Heart right ventricle (tissue), 16 donors: ENCODE measurements around the gene ATPAF2. TPM values are rescaled to one million over a fixed set of nuclear protein-coding genes. Genes with fewer than 3 reads are reported as not detected.

Experiments used
- ATAC-seq, 8 donors: fragments of 200-7000 bp; cut with Tn5 transposase; one replicate each; pipeline ENCODE4 v1.9.1; 2020; ENCODE audit warnings: mild to moderate bottlenecking in 8 of 8, moderate library complexity in 8 of 8, moderate number of reproducible peaks in 1 of 8
- DNase-seq, 2 donors: peaks; one replicate each; pipeline ENCODE4 v3.0.0-alpha.2; 2020
- H3K27ac ChIP-seq, 10 donors: fragments of 200-600 bp; sonication (generic) in 2 of 10; one replicate each; pipeline versions ENCODE4 v1.5.0 to v1.8.0; 2020 to 2022; ENCODE audit warnings: mild to moderate bottlenecking in 3 of 10
- H3K27me3 ChIP-seq, 7 donors: fragments of 200-600 bp; one replicate each; pipeline ENCODE4 v1.8.0; 2021 to 2022; ENCODE audit warnings: mild to moderate bottlenecking in 2 of 7
- H3K36me3 ChIP-seq, 9 donors: fragments of 200-600 bp; sonication (generic) in 1 of 9; one replicate each; pipeline versions ENCODE4 v1.5.0 to v1.8.0; 2020 to 2022; ENCODE audit warnings: mild to moderate bottlenecking in 2 of 9
- H3K4me1 ChIP-seq, 9 donors: fragments of 200-600 bp; sonication (generic) in 1 of 9; one replicate each; pipeline versions ENCODE4 v1.5.0 to v1.8.0; 2020 to 2022; ENCODE audit warnings: mild to moderate bottlenecking in 4 of 9
- H3K4me3 ChIP-seq, 10 donors: fragments of 200-600 bp; sonication (generic) in 2 of 10; one replicate each; pipeline versions ENCODE4 v1.5.0 to v1.8.0; 2020 to 2022; ENCODE audit warnings: mild to moderate bottlenecking in 7 of 10, moderate library complexity in 2 of 10
- H3K9me3 ChIP-seq, 11 donors: fragments of 200-600 bp in 10 of 11; sonication (generic) in 2 of 11; one replicate each; pipeline versions ENCODE4 v1.5.0 to v1.8.0; 2013 to 2022; ENCODE audit warnings: mild to moderate bottlenecking in 2 of 11, control low read depth in 1 of 11, moderate library complexity in 1 of 11
- CTCF ChIP-seq, 9 donors: fragments of 200-600 bp; sonication (generic) in 2 of 9; IDR thresholded peaks; one replicate each; pipeline versions ENCODE4 v1.5.0 to v1.8.0; 2021 to 2022; ENCODE audit warnings: antibody characterized with exemption in 9 of 9, mild to moderate bottlenecking in 5 of 9, moderate library complexity in 1 of 9
- WGBS, 2 donors: extraction: QIAGEN DNeasy Blood & Tissue Kit; methylation state at CpG; one replicate each; pipeline ENCODE4 v1.1.7; 2013; ENCODE audit warnings: inconsistent platforms in 1 of 2; 5-methylcytosine and 5-hydroxymethylcytosine counted together
- intact Hi-C, 10 donors: fragments of 100-400 bp; cut with DNase I; formaldehyde crosslinking; loops; one replicate each; pipeline versions ENCODE4 v1.11.1 to v1.14.2; 2022
- polyA plus RNA-seq, 2 donors: library from polyadenylated mRNA; stranded (reverse); fragments of 200-250 nt; gene quantifications; one replicate each; pipeline ENCODE4 v1.2.3, GENCODE V29; 2013
- total RNA-seq, 10 donors: library from RNA; stranded (reverse); fragmentation: NEBNext Ultra II Directional in 3 of 10; extraction: Animal tissue kit (Norgen Biotek cat#: 25700) in 3 of 10; gene quantifications; one replicate each; pipeline versions ENCODE4 v1.2.1 to v1.2.4, GENCODE V29; 2021 to 2023
- donor health status: Arrhythmogenic right ventricular cardiomyopathy.
- donor health status: ischemic (EF 13 %, LVEDD 7.1; RV severe dilation, severe dysfunction).
- donor health status: healthy with polysubstance abuse.
- donor health status: DM: no; HTN: yes; CAD: no.
- donor health status: DM: no; HTN: no; CAD: no.
- donor health status: ischemic (EF 25% LVEDD 6.9; RV normal size, moderate dysfunction).
- donor health status: ischemic (EF 25% LVEDD 5.7; RV mildly dilated, moderate dysfunction).
- donor health status: healthy.
- donor health status: DM: yes; HTN: yes; CAD: no.
- donor health status: Ischemic cardiomyopathy.
- donor health status: ischemic (EF 35%, LVEDD 5.7; RV mildly dilated, moderate dysfunction).
- donor health status: nonischemic (EF 11% LVEDD 7.7; RV severe dilation, severe dysfunction).
- donor health status: DM: yes; HTN: yes; CAD: no.
- donor health status: PGD.
- donor health status: ischemic (EF 29% LVEDD 5.4; RV normal size, mild dysfunction).
- donor health status: nonischemic (EF 23%, LVEDD 6.1; RV moderate dilation, normal function).

The ATPAF2 gene
- total and polyA plus RNA-seq, 12 donors = 21.5 to 55.8 (median 37.4) TPM

DNA sequence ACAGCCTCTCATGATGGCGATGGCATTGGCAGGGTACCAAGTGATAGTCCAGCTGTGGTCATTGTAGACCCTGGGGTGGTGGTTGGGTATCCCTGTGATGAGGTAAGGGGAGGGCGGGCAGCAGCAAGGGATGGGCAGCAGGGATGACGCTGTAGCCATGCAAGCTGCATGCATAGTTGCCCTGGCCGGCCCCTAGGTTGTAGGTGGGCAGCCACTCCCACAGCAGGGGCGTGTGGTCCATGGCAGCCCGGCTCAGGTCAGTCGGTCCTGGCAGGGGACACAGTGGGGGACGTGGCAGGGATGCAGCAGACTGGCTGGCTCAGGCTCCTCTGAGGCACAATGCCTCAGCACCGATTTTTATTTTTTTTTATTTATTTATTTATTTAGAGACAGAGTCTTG is 57.6 kb downstream of the ATPAF2 start:
- no peaks in the 10 kb centered on the region for H3K27me3 ChIP-seq
- intact Hi-C loops = no loop called here
- no peak for TF ChIP-seq CTCF (IDR thresholded peaks at IDR 0.05)
- peak in 1 of 8 donors; percentile 23 for ATAC-seq
- DNase-seq = no peak
- H3K9me3 ChIP-seq = no peaks in the 10 kb centered on the region
- 88% methylated on average over 9 of the region's 9 CpGs for WGBS, 2 donors
- no peak overlapping the region for H3K27ac ChIP-seq
- H3K4me3 ChIP-seq = no peak overlapping the region
- H3K36me3 ChIP-seq = no peaks in the 10 kb centered on the region
- peaks cover 0 to 7% (median 0%) of the 10 kb centered on the region in 9 donors for H3K4me1 ChIP-seq

- WGBS, 2 donors = 69 to 90% methylated on average over 3 of the region's 3 CpGs
- Histone ChIP-seq H3K36me3 (no peaks in the 10 kb centered on the region), H3K9me3 (no peaks in the 10 kb centered on the region), H3K4me3 (no peak overlapping the region), H3K4me1 (peaks cover 0 to 14% (median 0%) of the 10 kb centered on the region in 9 donors), H3K27ac (no peak overlapping the region), H3K27me3 (no peaks in the 10 kb centered on the region)
- TF ChIP-seq CTCF (IDR thresholded peaks at IDR 0.05) = no peak
- intact Hi-C loops = loop anchor here in 3 of 10 donors (10.0 kb wide), 3 partner anchors 45 to 85 kb away; partner anchors contain the start of genes ATPAF2 (in 1 of the 3) and GID4 (in 1 of the 3)
- DNase-seq (no peak), ATAC-seq (no peak)
These were observed 59.2 kb downstream of the ATPAF2 start for GRCh38 chr17:17979778-17980177.

GRCh38 chr17:17978481-17979424 is 60.2 kb downstream of the ATPAF2 start:
- Histone ChIP-seq H3K27ac (no peak overlapping the region), H3K36me3 (no peaks in the 10 kb centered on the region), H3K4me1 (peaks cover 0 to 14% (median 0%) of the 10 kb centered on the region in 9 donors), H3K4me3 (no peak overlapping the region), H3K27me3 (no peaks in the 10 kb centered on the region), H3K9me3 (no peaks in the 10 kb centered on the region)
- DNase-seq (no peak), ATAC-seq (no peak)
- no peak for TF ChIP-seq CTCF (IDR thresholded peaks at IDR 0.05)
- intact Hi-C loops = loop anchor here in 3 of 10 donors (10.0 kb wide), 3 partner anchors 46 to 84 kb away; partner anchors contain the start of genes ATPAF2 (in 1 of the 3) and GID4 (in 1 of the 3)
- WGBS, 2 donors = 90% methylated on average over 14 of the region's 14 CpGs

DNA sequence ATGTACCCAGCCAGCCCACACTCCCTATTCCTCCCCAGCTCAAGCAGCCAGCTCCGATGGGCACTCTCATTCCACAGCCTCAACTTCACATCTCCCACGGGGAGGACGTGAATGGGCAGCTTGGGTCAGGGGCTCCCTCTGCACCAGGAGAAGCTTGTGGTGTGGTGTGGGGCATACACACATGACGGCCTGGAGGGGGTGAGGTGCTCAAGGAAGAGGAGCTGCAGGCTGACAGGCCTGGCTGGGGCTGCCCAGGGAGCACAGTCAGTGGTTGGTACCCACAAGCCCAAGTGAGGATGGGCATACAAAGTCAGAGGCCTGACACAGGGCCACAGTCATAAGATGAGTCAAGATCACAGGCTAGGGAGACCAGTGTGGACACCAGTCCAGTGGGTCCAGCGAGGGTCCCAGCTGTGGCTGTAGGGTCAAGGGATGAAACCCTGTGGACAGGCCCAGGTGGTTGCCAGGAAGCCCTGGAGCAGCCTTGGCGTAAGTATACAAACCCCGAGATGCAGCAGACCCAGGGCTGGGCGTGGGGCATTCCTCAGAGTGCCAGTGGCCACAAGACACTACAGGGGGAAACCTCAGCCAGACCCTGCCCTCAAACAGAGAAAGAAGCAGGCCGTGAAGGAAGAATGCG is 61.9 kb downstream of the ATPAF2 start:
- no peak for DNase-seq
- H3K4me1 ChIP-seq = peaks cover 0 to 20% (median 7%) of the 10 kb centered on the region in 9 donors
- WGBS, 2 donors = 90 to 93% methylated on average over 10 of the region's 10 CpGs
- no peak for ATAC-seq
- no peak for TF ChIP-seq CTCF (IDR thresholded peaks at IDR 0.05)
- H3K36me3 ChIP-seq = no peaks in the 10 kb centered on the region
- H3K27me3 ChIP-seq = no peaks in the 10 kb centered on the region
- no peak overlapping the region for H3K4me3 ChIP-seq
- H3K27ac ChIP-seq = no peak overlapping the region
- intact Hi-C loops = loop anchor here in 3 of 10 donors (10.0 kb wide), 3 partner anchors 48 to 82 kb away; partner anchors contain the start of genes ATPAF2 (in 1 of the 3) and GID4 (in 1 of the 3)
- no peaks in the 10 kb centered on the region for H3K9me3 ChIP-seq
